Measurements from ENCODE around the gene AHCYL2. TPM values are rescaled to one million over a fixed set of nuclear protein-coding genes. Genes with fewer than 3 reads are reported as not detected.

Gene AHCYL2
- total and polyA plus RNA-seq, 2 donors (not counting 3 experiments of a cell fraction or from before 2014, with no cell fraction given), result 10.8 to 13.5 TPM

GRCh38 chr7:129209067-129209926, 15.5 kb upstream of the AHCYL2 start:
- H3K9ac ChIP-seq (replicated peaks; ENCODE audit: extremely low read depth, insufficient read depth, low read length), result no peak overlapping the region
- intact Hi-C loops (cut with micrococcal nuclease) (no loop called here), dilution Hi-C loops (cut with MboI; ENCODE audit: extremely low pct_ligation_motif_present, low sequenced_read_pairs) (no loop called here)
- no peaks in the 10 kb centered on the region for H3K9me1 ChIP-seq (replicated peaks; ENCODE audit: control insufficient read depth, extremely low read depth, insufficient read depth, low read length)
- DNase-seq (ENCODE audit: low read depth, low spot score) (no peak), FAIRE-seq (no peak)
- peaks cover 0 to 4% of the 10 kb centered on the region in 2 experiments for H3K36me3 ChIP-seq (ENCODE audit: control insufficient read depth in 2 of 2, extremely low read depth in 1 of 2, insufficient read depth in 2 of 2, low read length in 2 of 2)
- no peak overlapping the region for H2AFZ ChIP-seq (ENCODE audit: low read depth, low read length)
- no peak overlapping the region for H3K4me3 ChIP-seq (replicated peaks in 1 of 3; ENCODE audit: insufficient read depth in 1 of 3, low read depth in 1 of 3, low read length in 3 of 3)
- ChIA-PET POLR2A (no interaction called here), CTCF (interaction anchor here (1.0 to 10.2 kb wide), 8 partner anchors 9 to 305 kb away, joined by 3 to 465 read pairs (median 5); partner anchors contain the start of gene SMO)
- no peak for TF ChIP-seq FOS (IDR thresholded peaks at IDR 0.05; ENCODE audit: borderline replicate concordance, insufficient read depth, low read length)
- TF ChIP-seq GATA2 (IDR thresholded peaks at IDR 0.05; ENCODE audit: insufficient read depth, insufficient read length, low read depth, low read length), result no peak
- no peak for TF ChIP-seq JUN (IDR thresholded peaks at IDR 0.05; ENCODE audit: borderline replicate concordance, insufficient read depth, insufficient read length, low read depth)
- no peaks in the 10 kb centered on the region for H4K20me1 ChIP-seq (replicated peaks; ENCODE audit: control insufficient read depth, extremely low read depth, insufficient read depth, low read length)
- no peaks in the 10 kb centered on the region for H3K4me1 ChIP-seq (ENCODE audit: control insufficient read depth, extremely low read depth, insufficient read depth, low read length)
- no peaks in the 10 kb centered on the region for H3K79me2 ChIP-seq (ENCODE audit: control insufficient read depth, insufficient read depth, low read length)
- BruUV-seq (replicated peaks), result no TSS peak
- no peak overlapping the region for H3K27ac ChIP-seq (ENCODE audit: insufficient read depth, low read depth, low read length)
- H3K9me3 ChIP-seq (replicated peaks; ENCODE audit: control insufficient read depth, insufficient read depth, low read length), result no peaks in the 10 kb centered on the region
- H3K27me3 ChIP-seq (ENCODE audit: control insufficient read depth in 2 of 2, insufficient read depth in 2 of 2, low read length in 2 of 2), result no peaks in the 10 kb centered on the region
- no peak overlapping the region for H3K4me2 ChIP-seq (ENCODE audit: insufficient read depth, low read length)

DNA sequence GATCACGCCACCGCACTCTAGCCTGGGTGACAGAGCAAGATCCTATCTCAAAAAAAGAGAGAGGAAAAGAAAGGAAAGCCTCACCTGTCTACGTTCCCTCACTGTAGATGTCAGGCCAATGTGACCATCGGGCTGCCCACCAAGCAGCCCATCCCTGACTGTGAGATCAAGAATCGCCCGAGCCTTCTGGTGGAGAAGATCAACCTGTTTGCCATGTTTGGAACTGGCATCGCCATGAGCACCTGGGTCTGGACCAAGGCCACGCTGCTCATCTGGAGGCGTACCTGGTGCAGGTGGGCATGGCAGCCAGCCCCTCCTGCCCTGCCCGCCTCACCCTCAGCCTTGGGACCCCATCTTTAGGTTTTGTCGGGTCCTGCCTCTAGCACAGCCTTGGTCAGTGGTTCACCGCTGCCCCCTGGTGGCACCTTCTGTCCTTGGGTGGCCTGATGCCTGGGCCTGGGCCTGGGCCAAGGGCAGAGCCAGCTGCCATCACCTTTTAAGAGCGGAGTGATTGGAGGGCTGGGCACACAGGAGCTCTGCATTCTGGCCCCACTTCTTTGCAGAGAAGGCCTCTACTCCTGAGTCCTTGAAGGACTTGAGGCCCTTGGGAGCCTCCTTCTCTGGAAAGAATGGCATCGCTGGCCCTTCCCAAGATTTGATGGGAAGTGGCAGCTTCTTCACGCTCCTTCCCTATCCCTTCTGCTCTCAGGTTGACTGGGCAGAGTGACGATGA, 14.4 kb upstream of the AHCYL2 start:
- TF ChIP-seq CTCF (IDR thresholded peaks at IDR 0.05; ENCODE audit: extremely low read depth in 1 of 2, insufficient read depth in 1 of 2, low read depth in 1 of 2, low read length in 2 of 2) (peak; percentile 78 to 93), POLR2AphosphoS5 (IDR thresholded peaks at IDR 0.05; ENCODE audit: insufficient read depth, low read depth, low read length) (no peak)
- Histone ChIP-seq H3K4me2 (ENCODE audit: insufficient read depth, low read length) (no peak overlapping the region), H3K27ac (ENCODE audit: insufficient read depth, low read depth, low read length) (no peak overlapping the region), H3K27me3 (ENCODE audit: control insufficient read depth in 2 of 2, insufficient read depth in 2 of 2, low read length in 2 of 2) (no peaks in the 10 kb centered on the region), H3K4me1 (ENCODE audit: control insufficient read depth, extremely low read depth, insufficient read depth, low read length) (no peaks in the 10 kb centered on the region), H3K9ac (replicated peaks; ENCODE audit: extremely low read depth, insufficient read depth, low read length) (no peak overlapping the region), H3K36me3 (ENCODE audit: control insufficient read depth in 2 of 2, extremely low read depth in 1 of 2, insufficient read depth in 2 of 2, low read length in 2 of 2) (peaks cover 0 to 4% of the 10 kb centered on the region in 2 experiments), H3K4me3 (replicated peaks in 1 of 3; ENCODE audit: insufficient read depth in 1 of 3, low read depth in 1 of 3, low read length in 3 of 3) (no peak overlapping the region), H3K9me3 (replicated peaks; ENCODE audit: control insufficient read depth, insufficient read depth, low read length) (no peaks in the 10 kb centered on the region), H3K79me2 (ENCODE audit: control insufficient read depth, insufficient read depth, low read length) (no peaks in the 10 kb centered on the region), H4K20me1 (replicated peaks; ENCODE audit: control insufficient read depth, extremely low read depth, insufficient read depth, low read length) (no peaks in the 10 kb centered on the region), H3K9me1 (replicated peaks; ENCODE audit: control insufficient read depth, extremely low read depth, insufficient read depth, low read length) (no peaks in the 10 kb centered on the region), H2AFZ (ENCODE audit: low read depth, low read length) (no peak overlapping the region)
- ChIA-PET POLR2A (no interaction called here), CTCF (interaction anchor here (0.5 to 10.2 kb wide), 21 partner anchors 8 to 307 kb away, joined by 3 to 465 read pairs (median 4); partner anchors contain the start of genes AHCYL2 and SMO)
- FAIRE-seq (peak; percentile 69), DNase-seq (ENCODE audit: low read depth, low spot score) (peak; percentile 65)
- intact Hi-C loops (cut with micrococcal nuclease) (loop anchor here (1.0 to 2.0 kb wide), 3 partner anchors 42 to 306 kb away; no protein-coding TSS in a partner anchor), dilution Hi-C loops (cut with MboI; ENCODE audit: extremely low pct_ligation_motif_present, low sequenced_read_pairs) (no loop called here)
- BruUV-seq (replicated peaks), result no TSS peak
